ENCODE data around the gene TAOK2.

GRCh38 chr16:30003670-30004423 is 30.2 kb downstream of the TAOK2 start:
- TF ChIP-seq YY1 (IDR thresholded peaks at IDR 0.05; ENCODE audit: insufficient read depth, insufficient read length) (no peak), SUZ12 (IDR thresholded peaks at IDR 0.05; ENCODE audit: extremely low read depth, insufficient read depth, insufficient read length) (no peak)

Data from NT2/D1 (cell line).